ENCODE results near the gene CGNL1.

Gene CGNL1

GRCh38 chr15:57339321-57339720 lies 37.0 kb upstream of the CGNL1 start:
- no peak overlapping the region for H3K4me2 ChIP-seq (ENCODE audit: low read depth, low read length, poor library complexity, severe bottlenecking)
- no peaks in the 10 kb centered on the region for H3K27me3 ChIP-seq (ENCODE audit: low read length)
- no peaks in the 10 kb centered on the region for H3K9me3 ChIP-seq (ENCODE audit: insufficient read depth, low read length)
- H3K4me3 ChIP-seq (ENCODE audit: insufficient read depth, low read length, poor library complexity, severe bottlenecking), result no peak overlapping the region
- no peaks in the 10 kb centered on the region for H3K36me3 ChIP-seq (ENCODE audit: low read length)
- no peaks in the 10 kb centered on the region for H4K20me1 ChIP-seq (ENCODE audit: low read depth, low read length)
- no peak for TF ChIP-seq EZH2phosphoT487 (conservative IDR thresholded peaks at IDR 0.05; ENCODE audit: low read length)
- TF ChIP-seq, protein P1, sequence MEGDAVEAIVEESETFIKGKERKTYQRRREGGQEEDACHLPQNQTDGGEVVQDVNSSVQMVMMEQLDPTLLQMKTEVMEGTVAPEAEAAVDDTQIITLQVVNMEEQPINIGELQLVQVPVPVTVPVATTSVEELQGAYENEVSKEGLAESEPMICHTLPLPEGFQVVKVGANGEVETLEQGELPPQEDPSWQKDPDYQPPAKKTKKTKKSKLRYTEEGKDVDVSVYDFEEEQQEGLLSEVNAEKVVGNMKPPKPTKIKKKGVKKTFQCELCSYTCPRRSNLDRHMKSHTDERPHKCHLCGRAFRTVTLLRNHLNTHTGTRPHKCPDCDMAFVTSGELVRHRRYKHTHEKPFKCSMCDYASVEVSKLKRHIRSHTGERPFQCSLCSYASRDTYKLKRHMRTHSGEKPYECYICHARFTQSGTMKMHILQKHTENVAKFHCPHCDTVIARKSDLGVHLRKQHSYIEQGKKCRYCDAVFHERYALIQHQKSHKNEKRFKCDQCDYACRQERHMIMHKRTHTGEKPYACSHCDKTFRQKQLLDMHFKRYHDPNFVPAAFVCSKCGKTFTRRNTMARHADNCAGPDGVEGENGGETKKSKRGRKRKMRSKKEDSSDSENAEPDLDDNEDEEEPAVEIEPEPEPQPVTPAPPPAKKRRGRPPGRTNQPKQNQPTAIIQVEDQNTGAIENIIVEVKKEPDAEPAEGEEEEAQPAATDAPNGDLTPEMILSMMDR (IDR thresholded peaks at IDR 0.05; ENCODE audit: insufficient read depth, low read length, poor library complexity, severe bottlenecking), result no peak
- H3F3A ChIP-seq (ENCODE audit: insufficient read depth), result no peaks in the 10 kb centered on the region
- H3K9ac ChIP-seq (ENCODE audit: low read length), result no peak overlapping the region
- no peak overlapping the region for H2AFZ ChIP-seq (ENCODE audit: low read depth, low read length, severe bottlenecking)
- H3K79me2 ChIP-seq (ENCODE audit: insufficient read depth, low read length), result no peaks in the 10 kb centered on the region
- no peaks in the 10 kb centered on the region for H3K9me2 ChIP-seq (replicated peaks; ENCODE audit: insufficient read depth, low read length)
- H3K27ac ChIP-seq (ENCODE audit: low read depth, low read length), result no peak overlapping the region

GRCh38 chr15:57340682-57341259 lies 35.5 kb upstream of the CGNL1 start:
- Histone ChIP-seq H3K9ac (ENCODE audit: low read length) (no peak overlapping the region), H3K4me2 (ENCODE audit: low read depth, low read length, poor library complexity, severe bottlenecking) (no peak overlapping the region), H4K20me1 (ENCODE audit: low read depth, low read length) (no peaks in the 10 kb centered on the region), H3K27ac (ENCODE audit: low read depth, low read length) (no peak overlapping the region), H3F3A (ENCODE audit: insufficient read depth) (no peaks in the 10 kb centered on the region), H3K9me3 (ENCODE audit: insufficient read depth, low read length) (no peaks in the 10 kb centered on the region), H3K79me2 (ENCODE audit: insufficient read depth, low read length) (no peaks in the 10 kb centered on the region), H3K4me3 (ENCODE audit: insufficient read depth, low read length, poor library complexity, severe bottlenecking) (no peak overlapping the region), H3K36me3 (ENCODE audit: low read length) (no peaks in the 10 kb centered on the region), H3K9me2 (replicated peaks; ENCODE audit: insufficient read depth, low read length) (no peaks in the 10 kb centered on the region), H3K27me3 (ENCODE audit: low read length) (no peaks in the 10 kb centered on the region), H2AFZ (ENCODE audit: low read depth, low read length, severe bottlenecking) (no peak overlapping the region)
- TF ChIP-seq, protein P1 (IDR thresholded peaks at IDR 0.05; ENCODE audit: insufficient read depth, low read length, poor library complexity, severe bottlenecking), result peak; percentile 48
- TF ChIP-seq EZH2phosphoT487 (conservative IDR thresholded peaks at IDR 0.05; ENCODE audit: low read length), result no peak

GRCh38 chr15:57343048-57343447 lies 33.3 kb upstream of the CGNL1 start:
- no peaks in the 10 kb centered on the region for H3K36me3 ChIP-seq (ENCODE audit: low read length)

DNA sequence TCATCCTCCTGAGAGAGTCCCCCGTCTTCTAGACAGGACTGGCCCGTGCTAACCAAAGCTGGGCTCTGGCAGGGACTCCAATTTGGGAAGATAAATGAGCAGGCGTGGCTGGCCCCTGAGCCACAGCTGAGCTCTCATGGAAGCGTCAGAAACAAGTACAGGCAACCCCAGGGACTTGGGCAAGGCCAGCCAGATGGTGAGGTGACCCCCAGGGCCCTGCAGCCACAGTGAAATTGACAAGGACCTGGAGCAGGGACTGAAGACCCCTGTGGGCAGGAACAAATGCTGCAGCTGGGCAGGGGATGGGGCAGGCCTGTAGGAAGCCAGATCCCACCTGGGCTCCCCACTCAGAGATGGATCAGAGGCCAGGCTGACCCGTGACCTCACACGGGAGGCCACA lies 32.8 kb upstream of the CGNL1 start:
- H3K4me2 ChIP-seq (ENCODE audit: low read depth, low read length, poor library complexity, severe bottlenecking), result no peak overlapping the region
- no peak overlapping the region for H3K27ac ChIP-seq (ENCODE audit: low read depth, low read length)
- H2AFZ ChIP-seq (ENCODE audit: low read depth, low read length, severe bottlenecking), result no peak overlapping the region
- no peak overlapping the region for H3K4me3 ChIP-seq (ENCODE audit: insufficient read depth, low read length, poor library complexity, severe bottlenecking)
- no peaks in the 10 kb centered on the region for H3F3A ChIP-seq (ENCODE audit: insufficient read depth)
- no peaks in the 10 kb centered on the region for H4K20me1 ChIP-seq (ENCODE audit: low read depth, low read length)
- TF ChIP-seq, protein P1 (IDR thresholded peaks at IDR 0.05; ENCODE audit: insufficient read depth, low read length, poor library complexity, severe bottlenecking), result no peak
- TF ChIP-seq EZH2phosphoT487 (conservative IDR thresholded peaks at IDR 0.05; ENCODE audit: low read length), result no peak
- no peak overlapping the region for H3K9ac ChIP-seq (ENCODE audit: low read length)
- H3K9me3 ChIP-seq (ENCODE audit: insufficient read depth, low read length), result no peaks in the 10 kb centered on the region
- no peaks in the 10 kb centered on the region for H3K9me2 ChIP-seq (replicated peaks; ENCODE audit: insufficient read depth, low read length)
- H3K79me2 ChIP-seq (ENCODE audit: insufficient read depth, low read length), result no peaks in the 10 kb centered on the region
- no peaks in the 10 kb centered on the region for H3K27me3 ChIP-seq (ENCODE audit: low read length)
- no peaks in the 10 kb centered on the region for H3K36me3 ChIP-seq (ENCODE audit: low read length)

More at GRCh38 chr15:57343048-57343447, 33.3 kb upstream of the CGNL1 start:
- Histone ChIP-seq H3K4me3 (ENCODE audit: insufficient read depth, low read length, poor library complexity, severe bottlenecking) (no peak overlapping the region), H2AFZ (ENCODE audit: low read depth, low read length, severe bottlenecking) (no peak overlapping the region), H3K9ac (ENCODE audit: low read length) (no peak overlapping the region), H3K27me3 (ENCODE audit: low read length) (no peaks in the 10 kb centered on the region), H3F3A (ENCODE audit: insufficient read depth) (no peaks in the 10 kb centered on the region), H3K4me2 (ENCODE audit: low read depth, low read length, poor library complexity, severe bottlenecking) (no peak overlapping the region), H3K27ac (ENCODE audit: low read depth, low read length) (no peak overlapping the region), H3K9me3 (ENCODE audit: insufficient read depth, low read length) (no peaks in the 10 kb centered on the region), H4K20me1 (ENCODE audit: low read depth, low read length) (no peaks in the 10 kb centered on the region), H3K79me2 (ENCODE audit: insufficient read depth, low read length) (no peaks in the 10 kb centered on the region), H3K9me2 (replicated peaks; ENCODE audit: insufficient read depth, low read length) (no peaks in the 10 kb centered on the region)
- TF ChIP-seq EZH2phosphoT487 (conservative IDR thresholded peaks at IDR 0.05; ENCODE audit: low read length), result no peak

Measured in SU-DHL-6 (cell line).